Transverse colon (tissue), 4 donors: ENCODE measurements around the gene DDX11.

Experiments
- POLR2AphosphoS5 ChIP-seq, 3 donors: sonication (generic); formaldehyde crosslinking; IDR thresholded peaks; one replicate each; pipeline ENCODE4 v1.6.1; 2016; ENCODE audit warnings: antibody characterized with exemption in 3 of 3
- TF ChIP-seq, protein P1 (sequence below), 5 experiments: fragments of 200-600 bp in 3 of 5; fragments of 450-650 bp in 2 of 5; sonication (generic) in 3 of 5; IDR thresholded peaks; 1 replicate in 2 of 5; 2 replicates in 3 of 5; pipeline ENCODE4 v1.5.1; 2016 to 2017; ENCODE audit warnings: antibody characterized with exemption in 5 of 5, inconsistent platforms in 3 of 5, mild to moderate bottlenecking in 2 of 5, moderate library complexity in 1 of 5

DNA sequence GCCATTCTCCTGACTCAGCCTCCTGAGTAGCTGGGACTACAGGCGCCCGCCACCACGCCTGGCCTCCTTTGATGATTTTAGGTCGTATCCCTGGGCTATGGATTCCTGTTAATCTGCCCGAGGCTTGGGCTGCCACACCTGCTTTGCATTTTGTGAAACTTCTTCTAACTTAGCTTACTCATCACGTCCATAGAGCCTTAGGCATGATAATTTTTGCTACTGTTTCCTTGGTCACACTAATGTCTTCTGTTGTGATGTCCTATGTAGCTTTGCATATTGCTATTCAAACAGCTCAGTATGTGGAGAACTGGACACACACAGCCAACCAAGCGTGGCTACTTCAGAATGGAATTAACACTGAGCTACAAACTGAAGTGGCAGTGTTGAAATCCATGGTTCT, 47.5 kb upstream of the DDX11 start:
- TF ChIP-seq, protein P1, sequence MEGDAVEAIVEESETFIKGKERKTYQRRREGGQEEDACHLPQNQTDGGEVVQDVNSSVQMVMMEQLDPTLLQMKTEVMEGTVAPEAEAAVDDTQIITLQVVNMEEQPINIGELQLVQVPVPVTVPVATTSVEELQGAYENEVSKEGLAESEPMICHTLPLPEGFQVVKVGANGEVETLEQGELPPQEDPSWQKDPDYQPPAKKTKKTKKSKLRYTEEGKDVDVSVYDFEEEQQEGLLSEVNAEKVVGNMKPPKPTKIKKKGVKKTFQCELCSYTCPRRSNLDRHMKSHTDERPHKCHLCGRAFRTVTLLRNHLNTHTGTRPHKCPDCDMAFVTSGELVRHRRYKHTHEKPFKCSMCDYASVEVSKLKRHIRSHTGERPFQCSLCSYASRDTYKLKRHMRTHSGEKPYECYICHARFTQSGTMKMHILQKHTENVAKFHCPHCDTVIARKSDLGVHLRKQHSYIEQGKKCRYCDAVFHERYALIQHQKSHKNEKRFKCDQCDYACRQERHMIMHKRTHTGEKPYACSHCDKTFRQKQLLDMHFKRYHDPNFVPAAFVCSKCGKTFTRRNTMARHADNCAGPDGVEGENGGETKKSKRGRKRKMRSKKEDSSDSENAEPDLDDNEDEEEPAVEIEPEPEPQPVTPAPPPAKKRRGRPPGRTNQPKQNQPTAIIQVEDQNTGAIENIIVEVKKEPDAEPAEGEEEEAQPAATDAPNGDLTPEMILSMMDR (IDR thresholded peaks at IDR 0.05): no peak
- no peak for TF ChIP-seq POLR2AphosphoS5 (IDR thresholded peaks at IDR 0.05)
